B cell (primary cell): ENCODE measurements around the gene CEP128. TPM values are rescaled to one million over a fixed set of nuclear protein-coding genes. Genes with fewer than 3 reads are reported as not detected.
A peak's percentile ranks its signal among the peaks of the same experiment; 100 is the strongest.

Source experiments
- ATAC-seq: fragments of 200-7000 bp; cut with Tn5 transposase; one replicate; pipeline ENCODE4 v1.10.0; 2021; ENCODE audit warnings: low read depth, mild to moderate bottlenecking, moderate number of reproducible peaks, moderate library complexity
- CTCF ChIA-PET: fragments of 350-600 bp; sonication (Branson Sonifier 250); formaldehyde crosslinking; loops from one replicate; lab custom pipeline; 2021; ENCODE audit warnings: antibody characterized with exemption, inconsistent platforms; lab: Charles Lee
- POLR2A ChIA-PET: fragments of 350-600 bp; sonication (Branson Sonifier 250); formaldehyde crosslinking; loops from one replicate; lab custom pipeline; 2021; ENCODE audit warnings: antibody characterized with exemption; lab: Charles Lee
- DNase-seq: peaks from one replicate; pipeline ENCODE4 v3.0.0; 2013
- H2AFZ ChIP-seq: 2 replicates; pipeline ENCODE4 v1.6.1; 2012; ENCODE audit warnings: mild to moderate bottlenecking, low read depth, low read length; ENCODE audit not compliant: insufficient read depth, poor library complexity, severe bottlenecking
- H3K27ac ChIP-seq, 2 donors: 1 replicate in 1 of 2; 2 replicates in 1 of 2; pipeline ENCODE4 v1.5.1; 2012 to 2013; ENCODE audit warnings: low read length in 2 of 2, mild to moderate bottlenecking in 2 of 2, moderate library complexity in 1 of 2
- H3K27me3 ChIP-seq, 4 experiments: fragments of 200-600 bp in 1 of 4; sonication (generic) in 1 of 4; replicated peaks in 1 of 4; 1 replicate in 2 of 4; 2 replicates in 2 of 4; pipeline versions ENCODE4 v1.6.1 to v1.7.0; 2013 to 2016; ENCODE audit warnings: low read length in 3 of 4, mild to moderate bottlenecking in 2 of 4, mixed read lengths in 1 of 4, moderate library complexity in 1 of 4; ENCODE audit not compliant: insufficient read depth in 4 of 4, control insufficient read depth in 3 of 4; ENCODE audit errors: control extremely low read depth in 1 of 4
- H3K36me3 ChIP-seq, 2 experiments: replicated peaks in 1 of 2; 1 replicate in 1 of 2; 2 replicates in 1 of 2; pipeline versions ENCODE4 v1.6.1 to v1.7.1; 2013; ENCODE audit warnings: low read length in 1 of 2; ENCODE audit not compliant: insufficient read depth in 2 of 2, control insufficient read depth in 1 of 2; ENCODE audit errors: control extremely low read depth in 1 of 2, extremely low read depth in 1 of 2
- H3K4me1 ChIP-seq, 2 donors: fragments of 200-600 bp in 1 of 2; sonication (generic) in 1 of 2; 1 replicate in 1 of 2; 2 replicates in 1 of 2; pipeline versions ENCODE4 v1.5.1 to v1.6.1; 2013 to 2017; ENCODE audit warnings: low read length in 2 of 2; ENCODE audit not compliant: control insufficient read depth in 2 of 2, insufficient read depth in 2 of 2
- H3K4me2 ChIP-seq: replicated peaks from 2 replicates; pipeline ENCODE3; 2012; ENCODE audit warnings: mild to moderate bottlenecking, low read depth, low read length; ENCODE audit not compliant: poor library complexity, severe bottlenecking
- H3K4me3 ChIP-seq, 5 experiments: fragments of 200-600 bp in 1 of 5; sonication (generic) in 1 of 5; 1 replicate in 3 of 5; 2 replicates in 2 of 5; pipeline versions ENCODE4 v1.5.1 to v1.7.0; 2011 to 2016; ENCODE audit warnings: low read length in 4 of 5, mild to moderate bottlenecking in 4 of 5, low read depth in 2 of 5, control low read depth in 1 of 5, moderate library complexity in 1 of 5; ENCODE audit not compliant: insufficient read depth in 1 of 5; ENCODE audit errors: control extremely low read depth in 1 of 5, extremely low read depth in 1 of 5
- H3K79me2 ChIP-seq: fragments of 200-600 bp; sonication (generic); one replicate; pipeline ENCODE4 v1.6.0; 2016; ENCODE audit warnings: low read length; ENCODE audit not compliant: control insufficient read depth, insufficient read depth
- H3K9ac ChIP-seq: fragments of 200-600 bp; sonication (generic); 2 replicates; pipeline ENCODE4 v1.6.1; 2017; ENCODE audit warnings: mild to moderate bottlenecking, low read length, moderate library complexity
- H3K9me3 ChIP-seq, 3 donors: one replicate each; pipeline versions ENCODE4 v1.6.1 to v1.7.1; 2013; ENCODE audit warnings: low read length in 2 of 3; ENCODE audit not compliant: control insufficient read depth in 2 of 3, insufficient read depth in 1 of 3; ENCODE audit errors: control extremely low read depth in 1 of 3
- H4K20me1 ChIP-seq: 2 replicates; pipeline ENCODE4 v1.6.0; 2012; ENCODE audit warnings: mild to moderate bottlenecking, low read length; ENCODE audit not compliant: insufficient read depth, control insufficient read depth, poor library complexity, severe bottlenecking
- H3K27ac Mint-ChIP-seq: one replicate; pipeline ENCODE4 v1.8.0; 2021; ENCODE audit warnings: mixed read lengths
- H3K27me3 Mint-ChIP-seq: one replicate; pipeline ENCODE4 v1.8.0; 2021; ENCODE audit warnings: mixed read lengths
- H3K4me1 Mint-ChIP-seq: one replicate; pipeline ENCODE4 v1.8.0; 2021; ENCODE audit warnings: mixed read lengths
- H3K4me3 Mint-ChIP-seq: one replicate; pipeline ENCODE4 v1.8.0; 2021; ENCODE audit warnings: mixed read lengths
- H3K9me3 Mint-ChIP-seq: one replicate; pipeline ENCODE4 v1.8.0; 2022; ENCODE audit warnings: mixed read lengths; ENCODE audit not compliant: insufficient read depth
- EZH2 ChIP-seq: IDR thresholded peaks from 2 replicates; pipeline ENCODE4 v1.6.1; 2012; ENCODE audit warnings: borderline replicate concordance, low read depth, mild to moderate bottlenecking, moderate library complexity, low read length; ENCODE audit not compliant: insufficient read depth, poor library complexity, severe bottlenecking
- WGBS: methylation state at CpG from one replicate; pipeline ENCODE4 v1.1.5; 2013; ENCODE audit warnings: missing lambda C conversion rate; ENCODE audit not compliant: insufficient coverage; 5-methylcytosine and 5-hydroxymethylcytosine counted together
- intact Hi-C: fragments of 100-400 bp; cut with micrococcal nuclease; formaldehyde crosslinking; loops from one replicate; pipeline ENCODE4 v1.10.0; 2022
- polyA plus RNA-seq: library from polyadenylated mRNA; depleted of rRNA; stranded (reverse); fragments of >200 nt; gene quantifications from 2 replicates; pipeline ENCODE4 v1.2.3, GENCODE V29; 2012
- total RNA-seq, 2 donors: library from RNA; stranded (reverse); fragments of 120-200 nt in 1 of 2; gene quantifications; 1 replicate in 1 of 2; 2 replicates in 1 of 2; pipeline versions ENCODE4 v1.2.3 to v1.2.4, GENCODE V29; 2013 to 2022
- TF ChIP-seq, protein P1 (sequence below): fragments of 200-600 bp; IDR thresholded peaks from one replicate; pipeline ENCODE4 v1.8.0; 2022; ENCODE audit warnings: antibody characterized with exemption, mild to moderate bottlenecking

The CEP128 gene
- total and polyA plus RNA-seq, 2 donors (not counting 1 experiment from before 2014, with no cell fraction given), result 1.1 to 31.6 TPM

DNA sequence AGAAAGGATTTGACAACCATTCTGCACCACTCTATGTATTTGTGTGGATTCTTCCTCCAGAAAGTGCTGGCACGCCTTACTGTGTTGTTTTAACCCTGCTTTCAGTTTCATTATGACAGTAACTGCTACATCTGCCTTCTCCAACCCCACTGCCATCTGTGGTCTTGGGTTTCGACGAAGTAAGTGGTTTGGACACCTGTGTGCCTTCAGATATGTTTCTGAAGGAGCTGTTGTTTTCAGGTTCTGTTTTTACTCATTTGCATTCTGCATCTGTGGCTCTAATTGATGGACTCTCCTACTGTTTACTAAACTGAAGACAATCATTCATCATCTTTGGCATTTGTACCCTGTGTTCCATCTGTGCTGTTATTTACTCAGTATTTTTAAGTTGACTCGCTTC is 18.0 kb upstream of the CEP128 start:
- intact Hi-C loops, result loop anchor here (1.0 to 5.0 kb wide), 3 partner anchors 19 to 503 kb away; partner anchors contain the start of gene CEP128
- Histone ChIP-seq H2AFZ (peak overlapping the region; percentile 60), H3K79me2 (no peaks in the 10 kb centered on the region), H4K20me1 (no peaks in the 10 kb centered on the region), H3K9me3 (peaks cover 0 to 3% (median 0%) of the 10 kb centered on the region in 3 donors), H3K27me3 (peaks cover 0 to 10% (median 4%) of the 10 kb centered on the region in 4 experiments), H3K4me2 (peak overlapping the region; percentile 64), H3K4me1 (peaks cover 30 to 44% of the 10 kb centered on the region in 2 donors), H3K36me3 (no peaks in the 10 kb centered on the region), H3K27ac (peak overlapping the region; percentile 26 to 46), H3K9ac (peak overlapping the region; percentile 28), H3K4me3 (peak overlapping the region in 2 of 5 experiments; percentile 15 to 27)
- H3K4me3 Mint-ChIP-seq, result peak overlapping the region; percentile 67
- H3K27me3 Mint-ChIP-seq, result peaks cover 5% of the 10 kb centered on the region
- POLR2A ChIA-PET, result interaction anchor here (0.5 to 1.0 kb wide), 3 partner anchors 18 to 262 kb away, joined by 3 to 4 read pairs (median 3); partner anchors contain the start of gene GTF2A1
- no peaks in the 10 kb centered on the region for H3K9me3 Mint-ChIP-seq
- ATAC-seq (peak; percentile 88), DNase-seq (peak; percentile 87)
- TF ChIP-seq EZH2, result no peak
- TF ChIP-seq, protein P1, sequence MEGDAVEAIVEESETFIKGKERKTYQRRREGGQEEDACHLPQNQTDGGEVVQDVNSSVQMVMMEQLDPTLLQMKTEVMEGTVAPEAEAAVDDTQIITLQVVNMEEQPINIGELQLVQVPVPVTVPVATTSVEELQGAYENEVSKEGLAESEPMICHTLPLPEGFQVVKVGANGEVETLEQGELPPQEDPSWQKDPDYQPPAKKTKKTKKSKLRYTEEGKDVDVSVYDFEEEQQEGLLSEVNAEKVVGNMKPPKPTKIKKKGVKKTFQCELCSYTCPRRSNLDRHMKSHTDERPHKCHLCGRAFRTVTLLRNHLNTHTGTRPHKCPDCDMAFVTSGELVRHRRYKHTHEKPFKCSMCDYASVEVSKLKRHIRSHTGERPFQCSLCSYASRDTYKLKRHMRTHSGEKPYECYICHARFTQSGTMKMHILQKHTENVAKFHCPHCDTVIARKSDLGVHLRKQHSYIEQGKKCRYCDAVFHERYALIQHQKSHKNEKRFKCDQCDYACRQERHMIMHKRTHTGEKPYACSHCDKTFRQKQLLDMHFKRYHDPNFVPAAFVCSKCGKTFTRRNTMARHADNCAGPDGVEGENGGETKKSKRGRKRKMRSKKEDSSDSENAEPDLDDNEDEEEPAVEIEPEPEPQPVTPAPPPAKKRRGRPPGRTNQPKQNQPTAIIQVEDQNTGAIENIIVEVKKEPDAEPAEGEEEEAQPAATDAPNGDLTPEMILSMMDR, result no peak
- CTCF ChIA-PET, result interaction anchor here (0.9 to 12.7 kb wide), 5 partner anchors 28 to 252 kb away, joined by 3 to 255 read pairs (median 3); no protein-coding TSS in a partner anchor
- WGBS, result no CpG with 5 or more reads among the region's 4 CpGs
- H3K27ac Mint-ChIP-seq, result peak overlapping the region; percentile 91
- peaks cover 58% of the 10 kb centered on the region for H3K4me1 Mint-ChIP-seq

DNA sequence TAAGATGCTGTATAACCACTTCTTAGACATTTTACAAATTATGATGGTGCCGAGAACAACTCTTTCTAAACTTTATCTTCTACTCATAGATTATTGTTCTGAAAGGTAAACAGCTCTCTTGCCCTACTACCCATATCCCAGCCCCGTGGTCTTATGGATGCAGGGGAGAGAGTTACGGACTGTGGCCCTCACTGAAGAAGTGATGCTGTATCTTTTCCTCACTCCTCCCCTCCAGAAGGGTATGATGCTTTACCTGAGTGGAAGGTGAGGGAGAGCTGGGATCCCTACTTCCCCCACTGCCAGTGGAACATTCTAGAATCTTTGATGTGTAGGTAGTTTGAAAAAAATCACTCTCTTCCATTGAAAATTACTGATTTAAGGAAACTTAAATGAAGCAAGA is 17.4 kb upstream of the CEP128 start:
- no CpG with 5 or more reads among the region's 3 CpGs for WGBS
- ChIA-PET POLR2A (interaction anchor here (1.0 kb wide), 1 partner anchor 19 kb away, joined by 3 read pairs; no protein-coding TSS in a partner anchor), CTCF (interaction anchor here (0.6 to 12.7 kb wide), 5 partner anchors 9 to 211 kb away, joined by 3 to 255 read pairs (median 3); no protein-coding TSS in a partner anchor)
- Mint-ChIP-seq H3K27me3 (peaks cover 6% of the 10 kb centered on the region), H3K4me3 (peak overlapping the region; percentile 67), H3K9me3 (no peaks in the 10 kb centered on the region), H3K27ac (peak overlapping the region; percentile 91), H3K4me1 (peaks cover 60% of the 10 kb centered on the region)
- peaks cover 0 to 3% (median 0%) of the 10 kb centered on the region in 3 donors for H3K9me3 ChIP-seq
- no peak for TF ChIP-seq EZH2
- TF ChIP-seq, protein P1, result no peak
- peaks cover 30 to 44% of the 10 kb centered on the region in 2 donors for H3K4me1 ChIP-seq
- H2AFZ ChIP-seq, result peak overlapping the region; percentile 60
- peak overlapping the region in 1 of 5 experiments; percentile 27 for H3K4me3 ChIP-seq
- H3K4me2 ChIP-seq, result peak overlapping the region; percentile 64
- intact Hi-C loops, result loop anchor here (1.0 to 5.0 kb wide), 3 partner anchors 18 to 503 kb away; partner anchors contain the start of gene CEP128
- H4K20me1 ChIP-seq, result no peaks in the 10 kb centered on the region
- peak overlapping the region; percentile 26 to 46 for H3K27ac ChIP-seq
- H3K27me3 ChIP-seq, result peaks cover 0 to 10% (median 4%) of the 10 kb centered on the region in 4 experiments
- H3K79me2 ChIP-seq, result no peaks in the 10 kb centered on the region
- H3K36me3 ChIP-seq, result no peaks in the 10 kb centered on the region
- peak overlapping the region; percentile 28 for H3K9ac ChIP-seq
- peak; percentile 15 for DNase-seq
- no peak for ATAC-seq
